ENCODE results near the gene MYRIP. TPM values are rescaled to one million over a fixed set of nuclear protein-coding genes. Genes with fewer than 3 reads are reported as not detected.

MYRIP gene
- polyA plus RNA-seq, 3 donors, result not detected

GRCh38 chr3:40166997-40167396, 357.6 kb downstream of the MYRIP start:
- Histone ChIP-seq H3K4me1 (ENCODE audit: control insufficient read depth in 1 of 2, insufficient read depth in 2 of 2, low read length in 2 of 2) (no peaks in the 10 kb centered on the region), H4K20me1 (ENCODE audit: insufficient read depth, low read length) (no peaks in the 10 kb centered on the region), H3K9me3 (replicated peaks in 1 of 2; ENCODE audit: control insufficient read depth in 1 of 2, insufficient read depth in 1 of 2, low read length in 2 of 2) (no peaks in the 10 kb centered on the region), H3K27ac (ENCODE audit: low read depth in 1 of 2, low read length in 2 of 2) (no peak overlapping the region), H3K79me2 (ENCODE audit: insufficient read depth, low read length) (no peaks in the 10 kb centered on the region), H3K36me3 (replicated peaks in 1 of 2; ENCODE audit: control insufficient read depth in 1 of 2, insufficient read depth in 2 of 2, low read length in 2 of 2) (no peaks in the 10 kb centered on the region), H2AFZ (ENCODE audit: insufficient read depth, low read depth, low read length, poor library complexity, severe bottlenecking) (no peak overlapping the region), H3K4me2 (replicated peaks; ENCODE audit: extremely low read depth, low read length, poor library complexity, severe bottlenecking) (no peak overlapping the region), H3K27me3 (ENCODE audit: control insufficient read depth in 2 of 2, insufficient read depth in 2 of 2, low read length in 2 of 2) (no peaks in the 10 kb centered on the region), H3K4me3 (replicated peaks in 1 of 3; ENCODE audit: low read depth in 2 of 3, low read length in 3 of 3) (no peak overlapping the region), H3K9ac (ENCODE audit: insufficient read depth, low read length, poor library complexity, severe bottlenecking) (no peak overlapping the region)
- Mint-ChIP-seq H3K36me3 (no peaks in the 10 kb centered on the region), H3K27ac (peak overlapping the region in 1 of 7 donors; percentile 2), H3K4me1 (no peaks in the 10 kb centered on the region), H3K27me3 (ENCODE audit: low read depth in 3 of 3) (peaks cover 0 to 1% (median 0%) of the 10 kb centered on the region in 3 donors), H3K9me3 (peaks cover 0 to 5% (median 0%) of the 10 kb centered on the region in 7 donors), H3K4me3 (no peak overlapping the region)
- no peak for DNase-seq
- WGBS (ENCODE audit: insufficient coverage), result 50% methylated on average over 1 of the region's 2 CpGs
- TF ChIP-seq, protein P1, sequence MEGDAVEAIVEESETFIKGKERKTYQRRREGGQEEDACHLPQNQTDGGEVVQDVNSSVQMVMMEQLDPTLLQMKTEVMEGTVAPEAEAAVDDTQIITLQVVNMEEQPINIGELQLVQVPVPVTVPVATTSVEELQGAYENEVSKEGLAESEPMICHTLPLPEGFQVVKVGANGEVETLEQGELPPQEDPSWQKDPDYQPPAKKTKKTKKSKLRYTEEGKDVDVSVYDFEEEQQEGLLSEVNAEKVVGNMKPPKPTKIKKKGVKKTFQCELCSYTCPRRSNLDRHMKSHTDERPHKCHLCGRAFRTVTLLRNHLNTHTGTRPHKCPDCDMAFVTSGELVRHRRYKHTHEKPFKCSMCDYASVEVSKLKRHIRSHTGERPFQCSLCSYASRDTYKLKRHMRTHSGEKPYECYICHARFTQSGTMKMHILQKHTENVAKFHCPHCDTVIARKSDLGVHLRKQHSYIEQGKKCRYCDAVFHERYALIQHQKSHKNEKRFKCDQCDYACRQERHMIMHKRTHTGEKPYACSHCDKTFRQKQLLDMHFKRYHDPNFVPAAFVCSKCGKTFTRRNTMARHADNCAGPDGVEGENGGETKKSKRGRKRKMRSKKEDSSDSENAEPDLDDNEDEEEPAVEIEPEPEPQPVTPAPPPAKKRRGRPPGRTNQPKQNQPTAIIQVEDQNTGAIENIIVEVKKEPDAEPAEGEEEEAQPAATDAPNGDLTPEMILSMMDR (IDR thresholded peaks at IDR 0.05), result no peak
- intact Hi-C loops (cut with micrococcal nuclease), result no loop called here

DNA sequence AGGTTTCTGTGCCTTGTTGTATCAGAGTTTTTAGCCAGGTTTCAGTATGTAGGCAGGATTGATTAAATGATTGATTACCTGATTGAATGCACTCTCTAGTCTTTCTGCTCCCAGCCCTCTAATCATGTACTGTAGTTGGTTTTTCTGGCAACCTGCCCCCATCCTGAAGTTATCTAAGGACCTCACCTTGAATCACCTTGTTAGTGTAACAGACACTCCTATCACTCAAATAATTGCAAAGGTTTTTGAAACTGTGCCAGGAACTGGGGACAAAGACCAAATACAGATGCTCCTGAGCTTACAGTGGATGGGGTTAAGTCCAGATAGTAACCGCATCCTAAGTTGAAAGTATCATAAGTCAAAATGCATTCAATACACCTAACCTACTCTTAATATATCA, 358.5 kb downstream of the MYRIP start:
- no peak overlapping the region for H3K4me3 Mint-ChIP-seq
- no peaks in the 10 kb centered on the region for H4K20me1 ChIP-seq (ENCODE audit: insufficient read depth, low read length)
- no peaks in the 10 kb centered on the region for H3K4me1 ChIP-seq (ENCODE audit: control insufficient read depth in 1 of 2, insufficient read depth in 2 of 2, low read length in 2 of 2)
- H3K9me3 Mint-ChIP-seq, result peaks cover 0 to 3% (median 0%) of the 10 kb centered on the region in 7 donors
- H3K9me3 ChIP-seq (replicated peaks in 1 of 2; ENCODE audit: control insufficient read depth in 1 of 2, insufficient read depth in 1 of 2, low read length in 2 of 2), result no peaks in the 10 kb centered on the region
- H3K36me3 Mint-ChIP-seq, result no peaks in the 10 kb centered on the region
- intact Hi-C loops (cut with micrococcal nuclease), result no loop called here
- H3K27ac Mint-ChIP-seq, result no peak overlapping the region
- no peak overlapping the region for H2AFZ ChIP-seq (ENCODE audit: insufficient read depth, low read depth, low read length, poor library complexity, severe bottlenecking)
- peaks cover 0 to 4% (median 0%) of the 10 kb centered on the region in 3 donors for H3K27me3 Mint-ChIP-seq (ENCODE audit: low read depth in 3 of 3)
- no peak for DNase-seq
- H3K9ac ChIP-seq (ENCODE audit: insufficient read depth, low read length, poor library complexity, severe bottlenecking), result no peak overlapping the region
- WGBS (ENCODE audit: insufficient coverage), result no CpG with 5 or more reads among the region's 1 CpG
- H3K79me2 ChIP-seq (ENCODE audit: insufficient read depth, low read length), result no peaks in the 10 kb centered on the region
- H3K27ac ChIP-seq (ENCODE audit: low read depth in 1 of 2, low read length in 2 of 2), result no peak overlapping the region
- no peaks in the 10 kb centered on the region for H3K36me3 ChIP-seq (replicated peaks in 1 of 2; ENCODE audit: control insufficient read depth in 1 of 2, insufficient read depth in 2 of 2, low read length in 2 of 2)
- no peaks in the 10 kb centered on the region for H3K27me3 ChIP-seq (ENCODE audit: control insufficient read depth in 2 of 2, insufficient read depth in 2 of 2, low read length in 2 of 2)
- H3K4me1 Mint-ChIP-seq, result no peaks in the 10 kb centered on the region
- H3K4me2 ChIP-seq (replicated peaks; ENCODE audit: extremely low read depth, low read length, poor library complexity, severe bottlenecking), result no peak overlapping the region
- TF ChIP-seq, protein P1 (IDR thresholded peaks at IDR 0.05), result no peak
- no peak overlapping the region for H3K4me3 ChIP-seq (replicated peaks in 1 of 3; ENCODE audit: low read depth in 2 of 3, low read length in 3 of 3)
